Gastroesophageal sphincter (tissue), 4 donors: Measurements from ENCODE around the gene SMIM10L2A. TPM values are rescaled to one million over a fixed set of nuclear protein-coding genes. Genes with fewer than 3 reads are reported as not detected.

Experiments
- ATAC-seq: fragments of 150-250 bp; one replicate; pipeline ENCODE4 v1.9.1; 2016; ENCODE audit warnings: mild to moderate bottlenecking, moderate library complexity
- H3K27ac ChIP-seq, 4 donors: fragments of 200-600 bp; sonication (generic) in 3 of 4; 1 replicate in 3 of 4; 2 replicates in 1 of 4; pipeline ENCODE4 v1.5.1; 2016 to 2019
- H3K27me3 ChIP-seq: fragments of 200-600 bp; sonication (generic); one replicate; pipeline ENCODE4 v1.5.1; 2019
- H3K36me3 ChIP-seq, 2 donors: fragments of 200-600 bp; sonication (generic); one replicate each; pipeline ENCODE4 v1.5.1; 2019; ENCODE audit warnings: control low read depth in 1 of 2
- H3K4me1 ChIP-seq, 3 donors: fragments of 200-600 bp; sonication (generic); 1 replicate in 2 of 3; 2 replicates in 1 of 3; pipeline ENCODE4 v1.5.1; 2016 to 2019; ENCODE audit warnings: control low read depth in 2 of 3
- H3K4me3 ChIP-seq, 2 donors: fragments of 200-600 bp; sonication (generic); one replicate each; pipeline ENCODE4 v1.5.1; 2019; ENCODE audit warnings: mild to moderate bottlenecking in 1 of 2, moderate library complexity in 1 of 2
- H3K9me3 ChIP-seq, 3 donors: fragments of 200-600 bp; sonication (generic); one replicate each; pipeline ENCODE4 v1.5.1; 2017 to 2019; ENCODE audit warnings: control low read depth in 2 of 3
- CTCF ChIP-seq, 4 experiments: fragments of 200-600 bp in 2 of 4; fragments of 450-650 bp in 2 of 4; sonication (generic) in 1 of 4; IDR thresholded peaks; one replicate each; pipeline ENCODE4 v1.5.1; 2017 to 2019; ENCODE audit warnings: antibody characterized with exemption in 4 of 4, mild to moderate bottlenecking in 2 of 4, moderate library complexity in 2 of 4
- EP300 ChIP-seq: sonication (generic); formaldehyde crosslinking; IDR thresholded peaks from one replicate; pipeline ENCODE4 v1.6.1; 2017; ENCODE audit warnings: antibody characterized with exemption, mild to moderate bottlenecking
- POLR2A ChIP-seq, 2 donors: fragments of 450-650 bp; IDR thresholded peaks; one replicate each; pipeline ENCODE4 v1.6.1; 2017; ENCODE audit warnings: antibody characterized with exemption in 2 of 2, mild to moderate bottlenecking in 2 of 2, moderate library complexity in 1 of 2
- POLR2AphosphoS5 ChIP-seq: sonication (generic); formaldehyde crosslinking; IDR thresholded peaks from one replicate; pipeline ENCODE4 v1.6.1; 2017; ENCODE audit warnings: antibody characterized with exemption
- WGBS, 2 donors: methylation state at CpG; one replicate each; pipeline ENCODE4 v1.1.5; 2018; ENCODE audit warnings: low coverage in 1 of 2; 5-methylcytosine and 5-hydroxymethylcytosine counted together
- small RNA-seq, 4 donors: library from RNA; depleted of rRNA; stranded (forward); fragments of <200 nt; gene quantifications; one replicate each; pipeline ENCODE3, GENCODE V24; 2016
- total RNA-seq, 4 donors: library from RNA; depleted of rRNA; stranded (reverse); fragments of >200 nt; gene quantifications; one replicate each; pipeline ENCODE4 v1.1.0, GENCODE V29; 2016

The SMIM10L2A gene
- total RNA-seq, 4 donors from 2014 or later, result 0.47 to 1.5 (median 1.1) TPM

- ATAC-seq, result no peak
- H3K4me3 ChIP-seq, result no peak overlapping the region
- 83 to 100% methylated on average over 1 of the region's 2 CpGs for WGBS, 2 donors
These were observed 42.2 kb downstream of the SMIM10L2A start for GRCh38 chrX:135463937-135464336.

GRCh38 chrX:135476378-135476777, 54.6 kb downstream of the SMIM10L2A start:
- Histone ChIP-seq H3K4me1 (no peaks in the 10 kb centered on the region), H3K27ac (no peak overlapping the region), H3K36me3 (no peaks in the 10 kb centered on the region), H3K9me3 (no peaks in the 10 kb centered on the region), H3K4me3 (no peak overlapping the region), H3K27me3 (no peaks in the 10 kb centered on the region)
- 71 to 77% methylated on average over 1 to 3 of the region's 3 CpGs for WGBS, 2 donors
- no peak for TF ChIP-seq EP300
- no peak for TF ChIP-seq CTCF (IDR thresholded peaks at IDR 0.05)
- no peak for TF ChIP-seq POLR2AphosphoS5
- TF ChIP-seq POLR2A (IDR thresholded peaks at IDR 0.05), result no peak
- no peak for ATAC-seq

More at GRCh38 chrX:135463937-135464336, 42.2 kb downstream of the SMIM10L2A start:
- Histone ChIP-seq H3K27me3 (no peaks in the 10 kb centered on the region), H3K4me1 (no peaks in the 10 kb centered on the region), H3K9me3 (no peaks in the 10 kb centered on the region), H3K36me3 (no peaks in the 10 kb centered on the region), H3K27ac (no peak overlapping the region)
- TF ChIP-seq POLR2A (IDR thresholded peaks at IDR 0.05), result no peak
- TF ChIP-seq CTCF (IDR thresholded peaks at IDR 0.05), result no peak
- no peak for TF ChIP-seq POLR2AphosphoS5
- TF ChIP-seq EP300, result no peak

- H3K36me3 ChIP-seq, result no peaks in the 10 kb centered on the region
- TF ChIP-seq POLR2A (IDR thresholded peaks at IDR 0.05) (no peak), POLR2AphosphoS5 (no peak), EP300 (no peak), CTCF (IDR thresholded peaks at IDR 0.05) (peak in 1 of 4 experiments; percentile 30)
- no peak overlapping the region for H3K27ac ChIP-seq
- no peaks in the 10 kb centered on the region for H3K27me3 ChIP-seq
- 0 to 21% methylated on average over 2 of the region's 3 CpGs for WGBS, 2 donors
- no peaks in the 10 kb centered on the region for H3K9me3 ChIP-seq
- H3K4me1 ChIP-seq, result no peaks in the 10 kb centered on the region
- no peak for ATAC-seq
- H3K4me3 ChIP-seq, result no peak overlapping the region
These were observed 55.8 kb downstream of the SMIM10L2A start for GRCh38 chrX:135477576-135477975.

Small RNA genes lying within 50 kb of the gene (small RNA-seq; reads per million reads assigned to genes)
- gene RNA5SP515, result 0 to 1.1 (median 0.13) reads per million in 4 donors

Other genes starting within 250 kb of the SMIM10L2A start
- not detected for gene ETDA, start 169.9 kb upstream of the SMIM10L2A start, total RNA-seq
- not detected for gene ETDC, start 112.5 kb upstream of the SMIM10L2A start, total RNA-seq
- 10 to 100 TPM in 1 of 4 donors, 1 to 10 TPM in 3; 6.4 to 11.7 (median 8.1) TPM for gene ZNF75D, start 77.8 kb upstream of the SMIM10L2A start, total RNA-seq
- gene ZNF449, start 77.1 kb upstream of the SMIM10L2A start, total RNA-seq, result 10 to 100 TPM in 1 of 4 donors, 1 to 10 TPM in 3; 7.8 to 11.7 (median 9.5) TPM
- gene INTS6L, start 98.7 kb downstream of the SMIM10L2A start, total RNA-seq, result 10 to 100 TPM in 2 of 4 donors, 1 to 10 TPM in 2; 7.6 to 18.4 (median 10.3) TPM